Fibroblast of lung (primary cell): Measurements from ENCODE around the gene STS.

Experiments used
- CTCF ChIP-seq, 2 donors: IDR thresholded peaks in 1 of 2; conservative IDR thresholded peaks in 1 of 2; 1 replicate in 1 of 2; 2 replicates in 1 of 2; pipeline ENCODE4 v1.5.1; 2011 to 2012; ENCODE audit warnings: low read length in 2 of 2, control low read depth in 1 of 2, inconsistent platforms in 1 of 2, low read depth in 1 of 2, mild to moderate bottlenecking in 1 of 2
- EZH2 ChIP-seq: IDR thresholded peaks from 2 replicates; pipeline ENCODE4 v1.5.1; 2012; ENCODE audit warnings: low read length, control low read depth, mild to moderate bottlenecking; ENCODE audit errors: missing control alignments

- TF ChIP-seq EZH2 (no peak), CTCF (conservative IDR thresholded peaks at IDR 0.05 in 1 of 2, IDR thresholded peaks at IDR 0.05 in 1 of 2; ENCODE audit: low read depth in 1 of 2, low read length in 2 of 2) (no peak)
Measured at GRCh38 chrX:7184816-7185215, 37.3 kb downstream of the STS start.
